Measurements from ENCODE around the gene SRGAP1. TPM values are rescaled to one million over a fixed set of nuclear protein-coding genes. Genes with fewer than 3 reads are reported as not detected.
A peak's percentile ranks its signal among the peaks of the same experiment; 100 is the strongest.

The SRGAP1 gene
- total and polyA plus RNA-seq, 2 of the 13 experiments (the other 11 are each of a cell fraction or from before 2014, with no cell fraction given): 1.6 to 3.4 TPM

GRCh38 chr12:63967358-63968145 is 123.1 kb downstream of the SRGAP1 start:
- no peak overlapping the region for H3K4me3 ChIP-seq (replicated peaks in 1 of 3; ENCODE audit: insufficient read depth in 1 of 3, low read depth in 2 of 3, low read length in 3 of 3)
- ChIA-PET CTCF (ENCODE audit: low intra/inter-chr PET ratio, low total read pairs) (no interaction called here), POLR2A (no interaction called here)
- H3K27ac ChIP-seq (ENCODE audit: extremely low read length, insufficient read depth, low read length): no peak overlapping the region
- DNase-seq (ENCODE audit: low spot score) (no peak), ATAC-seq (no peak), FAIRE-seq (no peak)
- TF ChIP-seq MAFF (IDR thresholded peaks at IDR 0.05; ENCODE audit: low read depth, low read length): peak; percentile 66
- TF ChIP-seq ZC3H4 (CRISPR knock-in tag; IDR thresholded peaks at IDR 0.05; ENCODE audit: borderline replicate concordance): no peak
- TF ChIP-seq MAFK (conservative IDR thresholded peaks at IDR 0.05 in 1 of 2, IDR thresholded peaks at IDR 0.05 in 1 of 2; ENCODE audit: low read length in 2 of 2): peak; percentile 69 to 73
- no peak for TF ChIP-seq KIAA2018 (CRISPR knock-in tag; IDR thresholded peaks at IDR 0.05; ENCODE audit: borderline replicate concordance)
- no peak for TF ChIP-seq PAWR (CRISPR knock-in tag; IDR thresholded peaks at IDR 0.05; ENCODE audit: borderline replicate concordance)
- TF ChIP-seq ZNF878 (CRISPR knock-in tag; IDR thresholded peaks at IDR 0.05): no peak
- no peak for TF ChIP-seq IRX3 (CRISPR knock-in tag; IDR thresholded peaks at IDR 0.05; ENCODE audit: borderline replicate concordance, low read depth)
- TF ChIP-seq KAT7 (CRISPR knock-in tag; IDR thresholded peaks at IDR 0.05; ENCODE audit: borderline replicate concordance): no peak
- no peak for TF ChIP-seq ZNF512 (CRISPR knock-in tag; IDR thresholded peaks at IDR 0.05)
- no peak for TF ChIP-seq AGO2 (optimal IDR thresholded peaks at IDR 0.05; ENCODE audit: low read depth, low read length)
- no TSS peak for BruUV-seq (replicated peaks)
- H4K20me1 ChIP-seq (ENCODE audit: insufficient read depth, low read length): no peaks in the 10 kb centered on the region
- WGBS (ENCODE audit: low lambda C conversion rate): 93% methylated on average over 5 of the region's 5 CpGs
- H3K36me3 ChIP-seq (replicated peaks in 1 of 2; ENCODE audit: control insufficient read depth in 1 of 2, insufficient read depth in 2 of 2, low read length in 2 of 2): no peaks in the 10 kb centered on the region
- H3K79me2 ChIP-seq (ENCODE audit: insufficient read depth, low read length): no peaks in the 10 kb centered on the region
- H3K9me3 ChIP-seq (ENCODE audit: low read length): no peaks in the 10 kb centered on the region
- H3K4me2 ChIP-seq (ENCODE audit: low read depth, low read length): no peak overlapping the region
- in situ Hi-C loops (cut with HindIII; ENCODE audit: extremely low pct_ligation_motif_present, low pct_unique_long_range_greater_than_20kb): no loop called here
- no peak overlapping the region for H2AFZ ChIP-seq (ENCODE audit: low read length)
- H3K9ac ChIP-seq (ENCODE audit: insufficient read depth, low read depth, low read length): no peak overlapping the region
- H3K27me3 ChIP-seq (ENCODE audit: control insufficient read depth in 1 of 2, insufficient read depth in 2 of 2, low read length in 2 of 2): no peaks in the 10 kb centered on the region
- intact Hi-C loops (cut with micrococcal nuclease; ENCODE audit: unreplicated experiment): no loop called here
- no peaks in the 10 kb centered on the region for H3K4me1 ChIP-seq (ENCODE audit: insufficient read depth, low read length)
